Activated CD4-positive, alpha-beta T cell treated with anti-CD3 and anti-CD28 coated beads for 36 hours (primary cell): Measurements from ENCODE around the gene MACROD2. TPM values are rescaled to one million over a fixed set of nuclear protein-coding genes. Genes with fewer than 3 reads are reported as not detected.
"Not testable (repeated sequence)": the region's sequence is repeated elsewhere in the genome, so short reads cannot be mapped to it uniquely, and the experiment has no call there.

Experiments used
- ATAC-seq: fragments of 200-7000 bp; cut with Tn5 transposase; one replicate; pipeline ENCODE4 v1.10.0; 2021; ENCODE audit warnings: mild to moderate bottlenecking, moderate library complexity
- CTCF ChIA-PET: fragments of 350-600 bp; sonication (Branson Sonifier 250); formaldehyde crosslinking; loops from one replicate; lab custom pipeline; 2021; ENCODE audit warnings: antibody characterized with exemption; lab: Charles Lee
- POLR2A ChIA-PET: fragments of 350-600 bp; sonication (Branson Sonifier 250); formaldehyde crosslinking; loops from one replicate; lab custom pipeline; 2021; ENCODE audit warnings: antibody characterized with exemption, inconsistent platforms; lab: Charles Lee
- DNase-seq: peaks from one replicate; pipeline ENCODE4 v3.0.0-alpha.2; 2020
- H3K27ac Mint-ChIP-seq: one replicate; pipeline ENCODE4 v1.8.0; 2021; ENCODE audit warnings: mixed read lengths
- H3K27me3 Mint-ChIP-seq: one replicate; pipeline ENCODE4 v1.8.0; 2021; ENCODE audit warnings: mixed read lengths
- H3K36me3 Mint-ChIP-seq: one replicate; pipeline ENCODE4 v1.8.0; 2021; ENCODE audit warnings: low read depth, mixed read lengths
- H3K4me1 Mint-ChIP-seq: one replicate; pipeline ENCODE4 v1.8.0; 2021; ENCODE audit warnings: mixed read lengths
- H3K4me3 Mint-ChIP-seq: one replicate; pipeline ENCODE4 v1.8.0; 2021; ENCODE audit warnings: mild to moderate bottlenecking, moderate library complexity, mixed read lengths
- H3K9me3 Mint-ChIP-seq: one replicate; pipeline ENCODE4 v1.8.0; 2021; ENCODE audit warnings: low read depth, mixed read lengths
- intact Hi-C, 2 experiments: fragments of 100-400 bp; cut with DNase I in 1 of 2; cut with micrococcal nuclease in 1 of 2; formaldehyde crosslinking; loops; one replicate each; pipeline versions ENCODE4 v1.14.2 to v1.15.1; 2022 to 2024; cut with DNase I, micrococcal nuclease
- total RNA-seq, 2 experiments: library from RNA; stranded (reverse); gene quantifications; one replicate each; pipeline ENCODE4 v1.2.3, GENCODE V29; 2021

MACROD2 gene
- total RNA-seq, 2 experiments from 2014 or later, result not detected

GRCh38 chr20:14193885-14194284 lies 198.6 kb downstream of the MACROD2 start:
- H3K36me3 Mint-ChIP-seq, result no peaks in the 10 kb centered on the region
- no peak overlapping the region for H3K27ac Mint-ChIP-seq
- no peak for DNase-seq
- ChIA-PET CTCF (no interaction called here), POLR2A (no interaction called here)
- intact Hi-C loops, result no loop called here
- H3K9me3 Mint-ChIP-seq, result peaks cover 5% of the 10 kb centered on the region
- no peaks in the 10 kb centered on the region for H3K4me1 Mint-ChIP-seq
- ATAC-seq, result no peak
- H3K27me3 Mint-ChIP-seq, result no peaks in the 10 kb centered on the region
- H3K4me3 Mint-ChIP-seq, result no peak overlapping the region

- no peak for ATAC-seq
- H3K4me1 Mint-ChIP-seq, result no peaks in the 10 kb centered on the region
- peaks cover 5% of the 10 kb centered on the region for H3K9me3 Mint-ChIP-seq
- no peak overlapping the region for H3K4me3 Mint-ChIP-seq
- POLR2A ChIA-PET, result no interaction called here
- no peak for DNase-seq
- no peaks in the 10 kb centered on the region for H3K36me3 Mint-ChIP-seq
- intact Hi-C loops, result no loop called here
- H3K27me3 Mint-ChIP-seq, result no peaks in the 10 kb centered on the region
- H3K27ac Mint-ChIP-seq, result no peak overlapping the region
- CTCF ChIA-PET, result no interaction called here
Observed at GRCh38 chr20:14197097-14197496, 201.8 kb downstream of the MACROD2 start.

- Mint-ChIP-seq H3K27me3 (no peaks in the 10 kb centered on the region), H3K27ac (no peak overlapping the region), H3K4me1 (no peaks in the 10 kb centered on the region), H3K4me3 (no peak overlapping the region), H3K9me3 (peaks cover 10% of the 10 kb centered on the region), H3K36me3 (no peaks in the 10 kb centered on the region)
- DNase-seq, result no peak
- ChIA-PET CTCF (no interaction called here), POLR2A (no interaction called here)
- no peak for ATAC-seq
- intact Hi-C loops, result no loop called here
Observed at GRCh38 chr20:14198416-14198815, 203.1 kb downstream of the MACROD2 start.

GRCh38 chr20:14199111-14199510 lies 203.8 kb downstream of the MACROD2 start:
- Mint-ChIP-seq H3K4me3 (no peak overlapping the region), H3K36me3 (no peaks in the 10 kb centered on the region), H3K27me3 (no peaks in the 10 kb centered on the region), H3K4me1 (no peaks in the 10 kb centered on the region), H3K9me3 (peaks cover 10% of the 10 kb centered on the region), H3K27ac (no peak overlapping the region)
- ChIA-PET POLR2A (no interaction called here), CTCF (no interaction called here)
- no peak for DNase-seq
- intact Hi-C loops, result no loop called here
- ATAC-seq, result no peak

- ChIA-PET CTCF (no interaction called here), POLR2A (no interaction called here)
- ATAC-seq (no peak), DNase-seq (no peak)
- Mint-ChIP-seq H3K27ac (no peak overlapping the region), H3K4me1 (no peaks in the 10 kb centered on the region), H3K9me3 (peaks cover 5% of the 10 kb centered on the region), H3K27me3 (no peaks in the 10 kb centered on the region), H3K4me3 (no peak overlapping the region), H3K36me3 (no peaks in the 10 kb centered on the region)
- intact Hi-C loops, result no loop called here
Observed at GRCh38 chr20:14203657-14204056, 208.3 kb downstream of the MACROD2 start.

- ChIA-PET CTCF (no interaction called here), POLR2A (no interaction called here)
- Mint-ChIP-seq H3K9me3 (peaks cover 3% of the 10 kb centered on the region), H3K4me3 (no peak overlapping the region), H3K36me3 (no peaks in the 10 kb centered on the region), H3K27ac (no peak overlapping the region), H3K27me3 (no peaks in the 10 kb centered on the region), H3K4me1 (no peaks in the 10 kb centered on the region)
- intact Hi-C loops, result no loop called here
- DNase-seq (no peak), ATAC-seq (no peak)
Observed at GRCh38 chr20:14207591-14207990, 212.3 kb downstream of the MACROD2 start.

GRCh38 chr20:14208956-14209355 lies 213.6 kb downstream of the MACROD2 start:
- intact Hi-C loops, result no loop called here
- peaks cover 2% of the 10 kb centered on the region for H3K9me3 Mint-ChIP-seq
- H3K27ac Mint-ChIP-seq, result no peak overlapping the region
- no peaks in the 10 kb centered on the region for H3K36me3 Mint-ChIP-seq
- H3K27me3 Mint-ChIP-seq, result no peaks in the 10 kb centered on the region
- no peak for ATAC-seq
- H3K4me1 Mint-ChIP-seq, result no peaks in the 10 kb centered on the region
- POLR2A ChIA-PET, result no interaction called here
- no peak overlapping the region for H3K4me3 Mint-ChIP-seq
- DNase-seq, result no peak
- CTCF ChIA-PET, result no interaction called here

- no peak overlapping the region for H3K4me3 Mint-ChIP-seq
- peaks cover 5% of the 10 kb centered on the region for H3K9me3 Mint-ChIP-seq
- H3K27me3 Mint-ChIP-seq, result no peaks in the 10 kb centered on the region
- intact Hi-C loops, result no loop called here
- DNase-seq (no peak), ATAC-seq (no peak)
- POLR2A ChIA-PET, result no interaction called here
- no peaks in the 10 kb centered on the region for H3K36me3 Mint-ChIP-seq
- H3K4me1 Mint-ChIP-seq, result no peaks in the 10 kb centered on the region
- no peak overlapping the region for H3K27ac Mint-ChIP-seq
- CTCF ChIA-PET, result interaction anchor here (0.7 kb wide), 1 partner anchor 328 kb away, joined by 3 read pairs; no protein-coding TSS in a partner anchor
Observed at GRCh38 chr20:14210146-14210545, 214.8 kb downstream of the MACROD2 start.

- H3K9me3 Mint-ChIP-seq, result peaks cover 8% of the 10 kb centered on the region
- no peak for DNase-seq
- ATAC-seq, result no peak
- POLR2A ChIA-PET, result no interaction called here
- no peaks in the 10 kb centered on the region for H3K4me1 Mint-ChIP-seq
- no peaks in the 10 kb centered on the region for H3K27me3 Mint-ChIP-seq
- intact Hi-C loops, result no loop called here
- H3K4me3 Mint-ChIP-seq, result no peak overlapping the region
- CTCF ChIA-PET, result no interaction called here
- no peaks in the 10 kb centered on the region for H3K36me3 Mint-ChIP-seq
- H3K27ac Mint-ChIP-seq, result no peak overlapping the region
Observed at GRCh38 chr20:14214046-14214445, 218.7 kb downstream of the MACROD2 start.

GRCh38 chr20:14215880-14216279 lies 220.6 kb downstream of the MACROD2 start:
- intact Hi-C loops, H3K4me1 Mint-ChIP-seq, H3K9me3 Mint-ChIP-seq, POLR2A ChIA-PET, H3K4me3 Mint-ChIP-seq, CTCF ChIA-PET, DNase-seq, ATAC-seq, H3K36me3 Mint-ChIP-seq, H3K27me3 Mint-ChIP-seq, H3K27ac Mint-ChIP-seq: not testable (repeated sequence)

GRCh38 chr20:14219801-14220461 lies 224.6 kb downstream of the MACROD2 start:
- Mint-ChIP-seq H3K36me3 (no peaks in the 10 kb centered on the region), H3K4me3 (no peak overlapping the region), H3K9me3 (peaks cover 4% of the 10 kb centered on the region), H3K27me3 (no peaks in the 10 kb centered on the region), H3K4me1 (no peaks in the 10 kb centered on the region), H3K27ac (no peak overlapping the region)
- intact Hi-C loops, result no loop called here
- DNase-seq (no peak), ATAC-seq (no peak)
- ChIA-PET CTCF (no interaction called here), POLR2A (no interaction called here)

GRCh38 chr20:14220986-14221385 lies 225.7 kb downstream of the MACROD2 start:
- intact Hi-C loops, result no loop called here
- Mint-ChIP-seq H3K4me1 (no peaks in the 10 kb centered on the region), H3K9me3 (no peaks in the 10 kb centered on the region), H3K27me3 (peaks cover 3% of the 10 kb centered on the region), H3K4me3 (no peak overlapping the region), H3K36me3 (no peaks in the 10 kb centered on the region), H3K27ac (no peak overlapping the region)
- ChIA-PET POLR2A (interaction anchor here (0.6 kb wide), 1 partner anchor 508 kb away, joined by 3 read pairs; no protein-coding TSS in a partner anchor), CTCF (no interaction called here)
- ATAC-seq, result no peak
- DNase-seq, result no peak
